ENCODE measurements around the gene IL22RA2. TPM values are rescaled to one million over a fixed set of nuclear protein-coding genes. Genes with fewer than 3 reads are reported as not detected.

Gene IL22RA2
- polyA plus RNA-seq, 3 donors = not detected

DNA sequence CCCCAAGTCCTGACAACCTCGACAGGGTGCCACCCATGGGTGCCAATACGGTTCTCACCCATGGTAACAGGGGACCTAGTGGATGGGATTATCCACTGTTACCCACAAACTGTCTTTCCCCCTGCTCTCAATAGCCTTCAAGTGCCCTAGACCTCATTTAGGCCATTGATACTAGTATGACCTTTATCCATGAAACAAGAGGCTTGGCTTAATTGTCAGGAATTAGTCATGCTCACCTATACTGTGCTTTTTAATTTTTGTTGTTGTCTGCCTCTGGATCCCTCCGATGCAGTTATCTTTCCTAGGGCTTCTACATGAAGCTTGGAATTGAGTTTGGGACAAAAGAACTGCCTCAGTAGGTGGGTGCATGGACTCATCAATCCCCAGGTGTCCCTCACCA lies 11.8 kb upstream of the IL22RA2 start:
- Mint-ChIP-seq H3K9me3 (peaks cover 33 to 81% (median 68%) of the 10 kb centered on the region in 7 donors), H3K27ac (no peak overlapping the region), H3K4me3 (no peak overlapping the region), H3K36me3 (peaks cover 0 to 10% of the 10 kb centered on the region in 2 donors), H3K27me3 (ENCODE audit: low read depth in 3 of 3) (no peaks in the 10 kb centered on the region), H3K4me1 (no peaks in the 10 kb centered on the region)
- Histone ChIP-seq H4K20me1 (ENCODE audit: insufficient read depth, low read length) (no peaks in the 10 kb centered on the region), H3K27ac (ENCODE audit: low read depth in 1 of 2, low read length in 2 of 2) (no peak overlapping the region), H3K4me2 (replicated peaks; ENCODE audit: extremely low read depth, low read length, poor library complexity, severe bottlenecking) (no peak overlapping the region), H3K27me3 (ENCODE audit: control insufficient read depth in 2 of 2, insufficient read depth in 2 of 2, low read length in 2 of 2) (no peaks in the 10 kb centered on the region), H3K79me2 (ENCODE audit: insufficient read depth, low read length) (no peaks in the 10 kb centered on the region), H2AFZ (ENCODE audit: insufficient read depth, low read depth, low read length, poor library complexity, severe bottlenecking) (no peak overlapping the region), H3K9me3 (replicated peaks in 1 of 2; ENCODE audit: control insufficient read depth in 1 of 2, insufficient read depth in 1 of 2, low read length in 2 of 2) (peaks cover 40 to 86% of the 10 kb centered on the region in 2 donors), H3K9ac (ENCODE audit: insufficient read depth, low read length, poor library complexity, severe bottlenecking) (no peak overlapping the region), H3K4me3 (replicated peaks in 1 of 3; ENCODE audit: low read depth in 2 of 3, low read length in 3 of 3) (no peak overlapping the region), H3K4me1 (ENCODE audit: control insufficient read depth in 1 of 2, insufficient read depth in 2 of 2, low read length in 2 of 2) (no peaks in the 10 kb centered on the region), H3K36me3 (replicated peaks in 1 of 2; ENCODE audit: control insufficient read depth in 1 of 2, insufficient read depth in 2 of 2, low read length in 2 of 2) (no peaks in the 10 kb centered on the region)
- TF ChIP-seq, protein P1, sequence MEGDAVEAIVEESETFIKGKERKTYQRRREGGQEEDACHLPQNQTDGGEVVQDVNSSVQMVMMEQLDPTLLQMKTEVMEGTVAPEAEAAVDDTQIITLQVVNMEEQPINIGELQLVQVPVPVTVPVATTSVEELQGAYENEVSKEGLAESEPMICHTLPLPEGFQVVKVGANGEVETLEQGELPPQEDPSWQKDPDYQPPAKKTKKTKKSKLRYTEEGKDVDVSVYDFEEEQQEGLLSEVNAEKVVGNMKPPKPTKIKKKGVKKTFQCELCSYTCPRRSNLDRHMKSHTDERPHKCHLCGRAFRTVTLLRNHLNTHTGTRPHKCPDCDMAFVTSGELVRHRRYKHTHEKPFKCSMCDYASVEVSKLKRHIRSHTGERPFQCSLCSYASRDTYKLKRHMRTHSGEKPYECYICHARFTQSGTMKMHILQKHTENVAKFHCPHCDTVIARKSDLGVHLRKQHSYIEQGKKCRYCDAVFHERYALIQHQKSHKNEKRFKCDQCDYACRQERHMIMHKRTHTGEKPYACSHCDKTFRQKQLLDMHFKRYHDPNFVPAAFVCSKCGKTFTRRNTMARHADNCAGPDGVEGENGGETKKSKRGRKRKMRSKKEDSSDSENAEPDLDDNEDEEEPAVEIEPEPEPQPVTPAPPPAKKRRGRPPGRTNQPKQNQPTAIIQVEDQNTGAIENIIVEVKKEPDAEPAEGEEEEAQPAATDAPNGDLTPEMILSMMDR (IDR thresholded peaks at IDR 0.05) = no peak
- no peak for DNase-seq
- intact Hi-C loops (cut with micrococcal nuclease) = no loop called here
- no CpG with 5 or more reads among the region's 3 CpGs for WGBS (ENCODE audit: insufficient coverage)

DNA sequence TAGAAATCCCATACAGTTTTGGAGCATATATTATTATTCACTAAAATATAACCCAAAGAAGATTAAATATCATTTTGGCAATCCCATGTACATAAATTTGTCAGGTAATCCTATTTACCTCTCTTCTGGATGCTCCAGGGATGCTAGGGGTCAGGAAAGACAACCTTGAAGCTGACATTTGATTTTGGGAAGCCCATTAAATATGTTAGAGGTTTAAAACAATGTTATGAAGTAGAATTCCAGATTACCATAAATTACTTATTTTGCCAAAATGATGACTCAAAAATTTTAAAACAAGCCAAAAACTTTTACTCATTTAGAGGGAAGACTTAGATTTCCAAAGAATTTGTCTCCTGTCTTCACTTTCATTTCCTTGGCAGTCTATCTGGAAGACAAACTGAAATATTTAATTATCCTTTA lies 9.2 kb upstream of the IL22RA2 start:
- Mint-ChIP-seq H3K4me1 (peaks cover 3% of the 10 kb centered on the region), H3K27ac (no peak overlapping the region), H3K27me3 (ENCODE audit: low read depth in 3 of 3) (no peaks in the 10 kb centered on the region), H3K9me3 (peaks cover 34 to 82% (median 61%) of the 10 kb centered on the region in 7 donors), H3K36me3 (peaks cover 0 to 10% of the 10 kb centered on the region in 2 donors), H3K4me3 (no peak overlapping the region)
- no peak overlapping the region for H3K4me3 ChIP-seq (replicated peaks in 1 of 3; ENCODE audit: low read depth in 2 of 3, low read length in 3 of 3)
- H3K9ac ChIP-seq (ENCODE audit: insufficient read depth, low read length, poor library complexity, severe bottlenecking) = no peak overlapping the region
- H3K36me3 ChIP-seq (replicated peaks in 1 of 2; ENCODE audit: control insufficient read depth in 1 of 2, insufficient read depth in 2 of 2, low read length in 2 of 2) = no peaks in the 10 kb centered on the region
- no peaks in the 10 kb centered on the region for H3K79me2 ChIP-seq (ENCODE audit: insufficient read depth, low read length)
- no peaks in the 10 kb centered on the region for H3K4me1 ChIP-seq (ENCODE audit: control insufficient read depth in 1 of 2, insufficient read depth in 2 of 2, low read length in 2 of 2)
- intact Hi-C loops (cut with micrococcal nuclease) = no loop called here
- H3K4me2 ChIP-seq (replicated peaks; ENCODE audit: extremely low read depth, low read length, poor library complexity, severe bottlenecking) = no peak overlapping the region
- no peak for DNase-seq
- H2AFZ ChIP-seq (ENCODE audit: insufficient read depth, low read depth, low read length, poor library complexity, severe bottlenecking) = no peak overlapping the region
- no peaks in the 10 kb centered on the region for H4K20me1 ChIP-seq (ENCODE audit: insufficient read depth, low read length)
- H3K27ac ChIP-seq (ENCODE audit: low read depth in 1 of 2, low read length in 2 of 2) = no peak overlapping the region
- H3K27me3 ChIP-seq (ENCODE audit: control insufficient read depth in 2 of 2, insufficient read depth in 2 of 2, low read length in 2 of 2) = no peaks in the 10 kb centered on the region
- peaks cover 49 to 72% of the 10 kb centered on the region in 2 donors for H3K9me3 ChIP-seq (replicated peaks in 1 of 2; ENCODE audit: control insufficient read depth in 1 of 2, insufficient read depth in 1 of 2, low read length in 2 of 2)
- TF ChIP-seq, protein P1 (IDR thresholded peaks at IDR 0.05) = no peak

Data from CD14-positive monocyte (primary cell).